Activated T-cell treated with anti-CD3 and anti-CD28 coated beads for 4 hours (primary cell): ENCODE measurements around the gene TENM4.

Experiments
- DNase-seq: peaks from one replicate; pipeline ENCODE4 v3.0.0-alpha.2; 2020

Gene TENM4

DNA sequence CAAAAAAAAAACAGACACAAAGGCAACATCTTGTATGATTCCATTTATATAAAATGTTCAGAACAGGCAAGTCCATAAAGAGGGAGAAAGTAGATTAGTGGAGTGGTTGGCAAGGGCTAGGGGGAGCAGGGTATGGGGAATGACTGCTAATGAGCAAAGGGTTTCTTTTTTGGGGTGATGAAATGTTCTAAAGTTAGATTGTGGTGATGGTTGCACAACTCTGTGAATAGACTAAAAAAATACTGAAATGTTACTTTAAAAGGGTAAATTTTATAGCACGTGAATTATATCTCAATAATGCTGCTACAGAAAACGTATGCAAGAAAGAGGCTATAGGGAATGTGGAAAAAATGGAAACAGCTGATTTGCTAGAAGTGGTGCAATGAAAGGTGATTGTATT lies 155.1 kb downstream of the TENM4 start:
- no peak for DNase-seq

DNA sequence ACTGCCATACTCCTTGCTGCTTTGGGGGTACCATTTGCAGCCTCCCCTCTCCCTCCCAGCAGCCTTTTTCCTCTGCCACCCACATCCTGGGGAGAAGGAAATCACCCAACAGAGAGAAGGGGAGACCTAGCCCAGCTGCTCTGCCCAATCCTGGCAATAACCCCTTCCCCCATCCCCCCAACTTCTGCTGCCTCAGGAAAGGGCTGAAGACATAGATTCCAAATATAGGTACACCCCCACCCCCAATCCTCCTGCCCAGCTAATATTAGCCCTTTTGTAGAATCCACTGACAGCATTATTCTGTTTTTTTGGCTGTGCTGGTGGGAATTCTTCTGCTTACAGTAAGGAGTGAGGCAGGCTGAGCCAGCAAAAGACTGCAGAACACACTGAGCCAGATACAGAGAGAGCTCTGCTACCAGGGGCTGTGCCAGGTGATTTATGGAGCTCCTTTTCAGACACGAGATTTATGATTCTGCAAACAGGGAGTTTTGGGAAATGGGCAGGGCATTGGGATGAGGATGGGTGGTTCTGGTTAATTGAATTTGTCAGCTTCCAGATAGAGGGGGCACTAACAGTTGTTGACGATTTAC lies 164.0 kb downstream of the TENM4 start:
- no peak for DNase-seq

DNA sequence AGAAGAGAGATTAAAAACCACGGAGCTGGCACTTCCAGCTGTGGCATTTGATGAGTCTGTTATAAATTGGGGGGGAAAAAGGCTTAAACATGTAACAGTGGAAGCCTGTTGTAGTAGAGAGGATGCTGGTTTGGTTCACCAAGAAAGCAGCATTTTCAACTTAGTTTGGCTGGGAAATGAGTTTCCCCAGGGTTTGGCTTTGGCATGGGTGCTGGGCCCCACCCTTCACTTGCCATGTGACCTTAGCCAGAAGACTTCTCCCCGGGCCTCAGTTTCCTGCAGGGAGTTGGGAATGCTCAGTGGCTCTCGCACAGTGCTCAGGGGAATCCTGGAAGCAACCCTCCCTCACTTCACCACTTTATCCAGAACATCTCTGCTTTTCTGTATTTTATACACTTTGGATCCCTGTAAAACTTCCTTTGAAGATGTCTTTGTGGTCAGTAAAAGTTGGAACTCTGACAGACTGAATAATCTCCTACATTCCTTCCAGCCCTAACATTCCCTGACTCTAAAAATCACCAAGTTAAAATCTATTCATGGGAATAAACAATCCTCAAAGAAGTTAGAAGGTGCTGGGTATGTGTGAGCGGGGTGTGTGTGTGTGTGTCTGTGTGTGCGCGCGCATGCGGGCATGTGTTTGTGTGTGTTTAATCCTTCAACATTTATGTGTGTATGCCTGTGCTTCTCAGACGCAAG lies 166.0 kb downstream of the TENM4 start:
- DNase-seq = no peak

DNA sequence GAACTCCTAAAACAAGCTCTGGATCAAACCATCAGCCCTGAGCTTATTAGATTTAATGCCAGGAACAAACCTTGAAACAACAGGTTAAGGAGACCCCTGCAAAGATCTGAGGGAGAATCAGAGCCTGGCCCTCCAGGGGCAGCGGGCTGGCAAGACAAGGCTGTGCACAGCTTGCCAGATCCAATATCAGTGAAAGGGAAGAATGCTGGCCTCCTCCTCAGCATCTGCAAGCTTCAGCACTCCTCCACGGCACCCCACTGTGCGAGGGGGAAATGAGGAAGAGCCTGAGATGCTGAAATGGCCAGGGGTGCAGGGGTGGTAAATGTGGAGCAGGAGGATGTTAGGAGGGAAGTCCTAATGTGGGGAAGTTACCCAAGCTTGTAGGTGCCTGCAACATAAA lies 167.0 kb downstream of the TENM4 start:
- no peak for DNase-seq

DNA sequence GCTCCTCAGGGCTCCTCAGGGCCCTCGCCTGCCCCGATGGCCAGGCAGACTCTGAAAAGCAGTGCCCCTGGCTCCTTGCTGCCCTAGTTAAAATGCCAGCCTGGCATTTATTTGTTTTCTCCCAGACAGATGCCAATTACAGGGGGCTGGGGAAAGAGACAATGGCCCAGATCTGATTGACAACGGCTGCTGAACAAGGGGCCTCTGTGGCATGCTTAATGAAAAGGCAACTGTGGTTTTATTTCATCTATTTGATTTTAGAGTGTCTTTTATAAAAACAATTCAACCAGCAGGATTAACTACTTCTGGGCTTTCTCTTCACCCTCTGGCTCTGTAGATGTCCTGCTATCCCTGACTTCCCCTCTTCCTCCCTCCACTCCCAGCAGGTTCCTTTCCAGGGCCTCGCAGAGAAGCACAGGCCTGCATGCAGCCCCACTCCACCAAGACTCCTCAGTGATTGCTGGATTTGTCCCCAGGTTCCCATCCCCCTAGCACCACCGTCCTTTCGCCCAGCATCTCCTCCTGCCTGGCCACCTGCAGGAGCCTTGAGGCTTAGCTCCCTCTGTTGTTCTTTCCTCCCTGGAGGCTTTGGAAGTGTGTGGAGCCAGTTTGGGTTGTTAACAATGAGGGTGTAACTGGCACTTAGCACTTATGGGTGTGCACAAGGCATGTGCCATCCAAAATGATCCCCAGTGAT lies 171.1 kb downstream of the TENM4 start:
- no peak for DNase-seq

DNA sequence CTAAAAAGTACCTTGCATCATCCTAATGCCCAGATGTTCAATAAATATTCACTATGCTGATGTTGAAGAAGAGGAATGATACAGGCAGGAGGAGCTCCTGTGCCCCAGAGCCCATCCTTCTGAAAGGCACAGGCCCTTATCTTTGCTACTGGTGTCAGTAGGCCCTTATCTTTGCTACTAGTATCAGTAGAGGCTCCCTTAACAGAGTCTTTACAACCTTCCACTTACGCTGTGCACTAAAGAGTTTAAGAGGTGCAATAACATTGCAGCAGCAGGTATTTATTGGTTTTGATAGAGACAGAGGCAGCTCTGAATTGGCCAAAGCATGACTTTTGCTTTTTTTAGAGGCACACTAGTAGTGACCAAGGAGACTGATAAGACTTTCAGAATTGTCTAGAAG lies 174.4 kb downstream of the TENM4 start:
- no peak for DNase-seq

DNA sequence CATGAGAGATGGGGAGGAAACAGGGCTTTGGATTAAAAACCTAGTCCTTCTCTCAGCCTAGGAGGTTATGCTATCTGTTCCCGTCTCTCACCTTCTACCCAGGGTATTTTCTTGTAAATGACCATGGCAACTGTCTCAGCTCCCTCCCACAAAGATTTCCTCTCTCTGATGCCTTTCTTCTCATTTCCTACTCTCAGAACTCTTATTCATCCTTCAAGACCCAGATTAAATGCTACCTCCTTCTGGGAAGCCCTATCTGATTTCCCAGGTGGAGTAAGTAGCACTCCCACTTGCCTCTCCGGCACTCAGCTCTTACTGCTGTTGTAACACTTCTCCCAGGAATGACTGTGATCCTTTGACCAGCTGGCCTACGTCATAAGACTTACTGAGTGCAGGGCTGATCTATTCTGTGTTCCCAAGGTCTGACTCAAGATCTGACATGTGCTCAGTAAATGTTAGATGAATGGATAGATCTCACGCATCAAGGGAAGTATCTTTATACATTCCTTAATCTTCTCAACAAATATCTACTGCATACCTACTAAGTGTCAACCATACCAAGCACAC lies 175.0 kb downstream of the TENM4 start:
- no peak for DNase-seq

DNA sequence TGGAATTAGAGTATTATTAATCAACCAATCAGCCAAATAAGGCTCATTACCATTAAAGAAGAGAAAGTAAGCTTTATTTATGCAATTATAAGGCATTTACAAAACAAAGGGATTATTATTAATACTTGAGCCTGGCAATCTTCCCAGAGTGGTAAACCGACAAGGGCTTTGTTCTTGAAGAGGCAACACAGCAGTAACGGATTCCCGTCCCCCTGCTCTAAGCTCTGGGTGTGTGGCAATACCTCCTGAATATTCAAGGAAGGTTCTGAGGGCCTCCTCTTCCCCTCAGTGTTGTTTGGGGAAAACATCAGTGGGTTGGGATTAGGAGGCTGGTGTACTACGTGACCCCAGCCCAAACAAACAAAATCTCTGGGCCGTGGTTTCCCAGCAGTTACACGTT lies 176.5 kb downstream of the TENM4 start:
- no peak for DNase-seq

DNA sequence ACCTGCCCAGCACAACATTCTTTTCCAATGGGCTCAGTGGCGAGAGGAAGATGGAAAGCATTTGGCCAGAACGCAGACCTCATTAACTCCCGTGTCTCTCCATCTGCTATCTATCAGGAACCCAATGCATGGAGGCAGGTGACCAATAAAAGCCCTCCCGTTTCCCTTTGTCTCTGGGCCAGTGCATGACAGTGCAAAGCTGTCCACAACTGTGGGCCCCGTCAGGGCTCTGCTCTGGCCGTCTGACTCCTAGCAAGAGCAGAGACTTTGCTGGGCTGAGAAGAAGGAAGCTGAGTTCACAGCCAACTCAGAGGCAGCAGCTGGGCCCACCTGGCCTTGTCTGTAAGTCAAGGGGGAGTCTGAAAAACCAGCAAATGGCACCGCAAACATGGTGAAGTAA lies 177.8 kb downstream of the TENM4 start:
- DNase-seq = no peak

DNA sequence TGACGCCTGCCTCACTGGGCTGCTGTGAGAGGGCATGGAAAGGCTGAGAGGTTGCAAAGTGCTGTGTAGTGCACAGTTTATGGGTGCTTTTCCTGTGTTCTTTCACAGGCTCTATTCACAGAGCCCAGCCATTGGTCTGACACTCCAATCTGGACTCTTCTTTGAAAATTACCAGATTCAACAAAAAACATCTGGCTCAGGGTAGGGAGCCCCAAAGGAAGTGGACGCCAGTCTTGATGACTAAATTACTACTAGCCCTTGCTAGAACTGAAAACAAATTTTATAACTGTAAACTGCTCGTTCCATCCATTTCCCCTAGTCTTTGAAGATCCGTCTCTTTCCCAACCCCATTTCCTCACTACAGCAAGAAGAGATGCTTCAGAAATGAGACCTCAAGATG lies 178.6 kb downstream of the TENM4 start:
- no peak for DNase-seq

DNA sequence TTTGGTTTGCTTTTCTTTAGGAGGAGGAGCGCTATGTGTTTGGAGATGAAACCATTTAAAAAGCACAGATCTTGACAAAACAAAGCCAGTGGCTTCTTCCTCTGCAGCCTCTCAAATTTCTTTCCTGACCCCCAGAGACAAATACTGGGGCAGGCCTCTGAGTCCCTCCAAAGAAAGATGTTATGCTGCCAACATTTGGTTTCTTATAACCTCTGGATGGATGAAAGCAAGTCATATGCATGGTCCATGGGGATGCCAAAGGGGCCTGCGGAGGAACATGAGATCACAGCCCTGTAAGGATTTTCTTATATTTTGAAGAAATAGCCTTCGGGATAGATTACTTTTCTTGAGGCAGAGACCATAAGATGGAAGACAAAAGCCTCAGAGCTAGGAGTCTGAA lies 179.1 kb downstream of the TENM4 start:
- DNase-seq = no peak

DNA sequence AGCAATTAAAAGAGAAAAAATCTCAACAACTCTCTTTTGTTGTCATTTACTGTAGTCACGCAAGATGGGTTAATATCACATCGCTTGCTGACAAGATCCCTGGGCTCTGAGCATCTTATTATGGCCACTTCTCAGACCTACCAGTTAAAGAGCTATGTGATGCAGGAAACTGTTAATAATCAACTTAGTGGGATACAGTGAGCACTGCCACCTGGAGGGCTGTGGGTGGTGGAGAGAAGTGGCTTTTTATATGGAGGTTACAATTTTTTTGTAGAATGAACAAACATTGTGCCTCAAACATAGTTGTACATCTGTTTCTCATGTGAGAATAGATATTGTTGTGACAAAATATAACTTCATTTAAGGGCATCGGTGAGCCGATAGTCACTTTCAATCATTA lies 181.0 kb downstream of the TENM4 start:
- DNase-seq = no peak

DNA sequence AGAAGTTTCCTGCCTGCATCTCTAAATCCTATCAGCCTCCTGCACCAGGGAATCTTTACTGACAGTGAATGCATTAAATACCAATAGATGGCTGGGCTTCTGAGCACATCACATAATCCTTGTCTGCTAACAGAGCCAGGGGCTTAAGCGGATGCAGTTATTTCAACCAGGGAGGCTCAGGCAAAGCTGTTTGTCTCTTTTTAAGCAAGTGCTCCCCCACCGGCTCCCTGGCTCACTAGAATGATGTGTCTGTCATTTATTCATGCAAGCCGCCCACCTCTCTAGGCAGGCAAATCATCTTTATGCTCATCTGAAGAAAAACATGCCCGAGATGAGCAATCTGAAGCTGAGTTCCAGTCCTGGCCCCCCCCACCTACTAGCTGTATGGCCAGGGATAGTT lies 182.3 kb downstream of the TENM4 start:
- no peak for DNase-seq

DNA sequence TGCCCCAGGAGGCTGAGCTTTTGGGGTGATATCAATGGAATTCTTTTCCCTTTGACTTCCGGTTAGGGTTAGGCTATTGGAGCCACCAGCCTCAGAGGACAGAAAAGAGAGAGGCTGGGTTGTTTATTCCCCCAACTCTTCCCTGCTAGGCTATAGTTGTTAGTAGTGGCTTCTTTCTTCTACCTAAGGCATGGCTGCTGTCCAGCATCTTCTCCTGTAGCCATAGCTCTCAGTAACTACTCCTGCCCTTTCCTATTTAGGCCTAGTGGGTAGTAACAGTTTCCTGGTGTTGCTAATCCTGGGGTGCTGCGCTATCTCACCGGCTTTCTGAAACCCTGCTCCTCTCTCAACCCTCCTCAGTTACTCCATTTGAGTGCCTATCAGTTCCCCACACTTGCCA lies 184.9 kb downstream of the TENM4 start:
- no peak for DNase-seq

DNA sequence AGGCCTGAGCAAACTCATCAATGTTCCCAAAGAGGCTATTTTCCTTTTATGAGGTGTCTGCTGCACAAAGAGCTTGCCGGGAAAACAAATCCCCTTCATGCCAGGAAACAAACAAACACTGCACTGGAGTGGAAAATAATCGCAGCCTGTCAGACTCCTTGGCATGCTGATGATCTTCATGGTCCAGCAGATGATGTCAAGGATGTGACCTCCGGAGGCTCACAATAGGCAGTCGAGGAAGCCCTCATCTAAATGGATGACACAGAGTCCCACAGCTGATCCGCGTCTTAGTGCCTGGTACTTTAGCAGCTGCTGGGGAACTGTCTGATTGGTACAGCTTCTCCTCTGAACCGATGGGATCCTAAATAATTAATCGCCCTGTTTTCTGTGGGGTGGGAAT lies 187.6 kb downstream of the TENM4 start:
- DNase-seq = no peak

DNA sequence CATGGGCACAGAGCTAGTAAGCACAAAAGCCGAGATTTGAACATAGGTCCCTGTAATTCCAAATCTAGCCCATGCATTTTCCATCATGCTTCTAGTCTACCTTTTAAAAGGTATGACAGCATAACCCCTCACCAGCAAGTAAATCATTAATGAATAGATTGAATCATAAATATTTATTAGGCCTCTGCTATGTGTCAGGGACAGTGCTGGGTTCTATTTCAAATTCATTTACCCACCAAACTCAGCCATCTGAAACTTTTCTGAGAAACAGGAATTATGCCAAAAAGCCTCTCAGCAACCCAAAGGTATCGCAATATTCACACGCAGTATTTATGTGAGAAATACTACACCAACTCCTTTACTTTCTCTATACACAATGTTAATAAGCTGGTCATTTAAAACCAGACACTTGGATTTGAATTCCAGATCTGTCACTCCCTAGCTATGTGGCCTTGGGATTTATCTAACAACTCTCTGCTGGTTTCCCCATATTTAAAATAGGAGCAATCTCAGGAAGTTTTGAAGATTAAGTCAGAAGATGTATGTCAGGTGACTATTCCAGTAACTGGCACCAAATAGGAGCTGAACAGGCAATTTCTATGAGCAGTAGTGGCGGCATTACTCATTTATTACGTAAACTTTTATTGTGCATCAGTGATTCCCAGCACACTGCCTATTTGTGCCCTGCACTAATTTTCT lies 191.4 kb downstream of the TENM4 start:
- DNase-seq = no peak

DNA sequence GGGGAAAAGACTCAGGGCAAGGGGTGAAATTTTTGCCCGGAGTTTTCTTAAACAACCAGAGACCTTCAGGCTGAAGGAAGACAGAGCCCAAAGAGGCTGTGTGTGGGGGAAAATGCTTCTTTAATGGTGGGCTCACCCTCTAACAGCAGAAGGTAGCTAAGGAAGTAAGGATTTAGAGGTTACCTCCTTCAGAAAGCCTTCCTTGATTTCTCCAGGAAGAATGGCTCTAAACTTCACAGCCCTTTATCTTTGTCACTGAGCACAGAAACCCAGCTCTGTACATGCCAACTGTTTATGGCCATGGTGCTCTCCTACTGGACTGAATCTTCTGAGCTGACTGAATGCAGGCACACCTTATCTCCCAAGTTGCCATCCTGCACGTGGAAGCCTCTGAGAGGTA lies 196.0 kb downstream of the TENM4 start:
- no peak for DNase-seq

DNA sequence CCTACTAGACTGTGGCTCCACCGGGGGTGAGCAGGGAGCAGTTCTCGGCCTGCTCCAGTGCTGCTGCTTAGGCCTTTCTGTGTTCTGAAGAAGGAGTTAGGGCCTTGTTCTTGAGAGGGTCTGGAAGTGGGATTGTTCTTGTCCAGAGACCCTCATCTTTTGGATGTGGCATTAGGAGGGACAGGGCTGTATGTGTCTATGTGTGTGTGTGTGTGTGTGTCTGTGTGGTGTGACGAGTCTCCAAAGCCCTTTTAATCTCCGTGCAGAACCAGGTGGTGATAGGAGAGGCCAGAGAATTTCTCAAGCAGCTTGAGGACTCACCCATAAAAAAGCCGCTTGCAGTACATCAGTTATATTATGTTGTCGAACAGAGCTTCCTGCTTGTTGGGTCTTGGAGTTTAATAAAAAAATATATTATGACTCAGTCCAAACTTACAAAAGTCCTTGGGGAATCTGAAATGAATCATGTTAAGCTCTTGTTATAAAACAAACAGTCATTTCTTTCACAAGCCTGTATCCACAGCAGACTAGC lies 196.5 kb downstream of the TENM4 start:
- DNase-seq = no peak

DNA sequence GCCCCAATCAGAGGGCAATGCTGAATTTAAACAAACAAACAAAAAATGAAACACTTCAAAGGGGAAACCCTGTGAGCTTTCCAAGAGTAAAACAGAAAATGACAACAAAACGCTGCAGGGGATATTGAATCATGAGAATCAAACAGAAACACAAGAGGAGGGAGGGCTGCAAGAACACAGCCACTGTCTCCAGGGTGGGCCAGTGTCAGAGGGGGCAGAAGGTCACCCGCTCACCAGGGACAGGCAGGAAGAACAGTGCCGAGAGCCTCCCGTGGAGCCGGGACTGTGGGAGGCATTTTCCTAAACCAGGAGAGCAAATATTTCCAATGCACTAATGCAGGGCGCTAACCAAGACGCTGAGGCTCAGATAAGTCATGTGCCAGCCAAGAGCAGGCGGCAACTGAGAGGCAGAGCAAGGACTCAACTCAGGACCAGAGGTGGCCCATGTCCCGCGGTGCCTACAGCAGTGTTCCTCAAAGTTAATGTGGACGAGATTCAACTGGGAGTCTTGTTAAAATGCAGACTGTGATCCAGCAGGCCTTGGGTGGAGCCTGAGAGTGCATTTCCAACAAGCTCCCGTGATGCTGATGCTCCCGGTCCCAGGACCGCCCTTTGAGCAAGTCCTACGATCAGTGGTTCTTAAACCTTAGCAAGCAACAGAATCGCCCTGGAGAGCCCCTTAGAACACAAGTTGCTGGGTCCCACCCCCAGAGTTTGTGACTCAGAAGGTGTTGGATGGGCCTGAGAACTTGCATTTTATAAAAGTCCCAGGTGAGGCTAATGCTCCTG lies 197.2 kb downstream of the TENM4 start:
- DNase-seq = no peak

DNA sequence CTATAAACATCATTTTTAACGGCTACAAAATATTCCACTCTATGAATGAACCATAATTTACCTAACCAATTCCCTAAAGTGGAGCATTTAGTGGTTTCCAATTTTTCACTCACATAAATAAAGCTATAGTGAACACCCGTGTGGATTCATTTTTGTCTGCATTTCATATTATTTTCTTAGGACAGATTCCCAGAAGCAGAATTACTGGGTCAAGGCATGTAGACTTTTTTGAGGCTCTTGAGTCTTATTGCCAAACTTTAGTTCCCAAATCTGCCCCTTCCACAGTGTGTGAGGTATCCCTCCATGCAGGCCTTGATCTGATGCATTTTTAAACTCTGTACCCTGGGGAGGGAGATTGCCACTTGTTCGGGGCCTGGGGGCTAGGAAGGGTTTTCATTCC lies 198.2 kb downstream of the TENM4 start:
- no peak for DNase-seq

DNA sequence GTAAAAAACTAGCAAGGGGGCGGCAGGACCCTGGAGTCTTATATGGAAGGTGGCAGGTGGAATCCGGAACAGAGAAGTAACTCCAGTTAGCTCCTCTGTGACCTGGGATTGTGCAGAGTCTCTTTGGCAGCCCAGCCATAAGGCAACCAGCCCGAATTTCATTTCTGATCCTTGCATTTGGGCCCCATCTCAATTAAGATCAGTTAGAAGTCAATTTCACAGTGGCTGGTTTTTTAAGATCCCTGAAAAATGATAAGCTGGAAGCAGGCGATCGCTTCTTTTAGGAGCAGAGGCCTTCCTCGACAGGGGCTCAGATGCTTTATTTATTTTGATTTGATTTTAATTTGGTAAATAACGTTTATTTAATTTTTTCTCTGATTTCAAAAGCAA lies 199.0 kb downstream of the TENM4 start:
- DNase-seq = no peak

DNA sequence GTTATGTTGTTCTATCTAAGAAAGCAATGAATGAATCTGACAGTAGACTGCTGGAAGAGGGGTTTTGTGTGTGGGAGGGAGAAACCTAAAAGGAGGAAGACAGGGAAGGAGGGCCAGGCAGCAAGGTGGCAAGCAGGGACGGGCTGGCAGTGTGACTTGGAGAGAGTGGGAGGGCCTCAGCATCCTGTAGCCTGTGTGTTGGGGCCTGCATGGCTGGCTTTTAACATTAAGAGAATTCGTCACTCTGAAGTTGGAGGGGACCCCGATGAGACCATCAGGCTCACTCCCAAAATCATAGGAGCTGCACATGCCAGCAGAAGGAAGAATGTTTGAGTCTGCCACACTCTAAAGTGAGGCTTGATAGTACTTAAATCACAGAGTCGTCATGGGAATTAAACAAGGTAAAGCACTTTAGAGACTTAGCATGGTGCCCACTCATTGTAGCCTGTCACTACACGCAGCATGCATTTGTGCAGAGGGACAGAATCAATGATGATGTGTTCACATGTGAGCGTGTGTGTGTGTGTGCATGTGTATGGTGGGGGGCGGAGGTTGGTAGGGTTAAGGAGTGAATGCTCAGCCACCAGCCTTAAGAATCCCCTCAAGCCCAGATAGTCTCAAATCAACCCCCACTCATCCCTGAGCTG lies 199.5 kb downstream of the TENM4 start:
- no peak for DNase-seq
